ENCODE data around the gene CFAP54.
A peak's percentile ranks its signal among the peaks of the same experiment; 100 is the strongest.

CFAP54 gene

GRCh38 chr12:96889273-96889933 is 400.0 kb downstream of the CFAP54 start:
- DNase-seq (ENCODE audit: low read depth in 2 of 2) = no peak

DNA sequence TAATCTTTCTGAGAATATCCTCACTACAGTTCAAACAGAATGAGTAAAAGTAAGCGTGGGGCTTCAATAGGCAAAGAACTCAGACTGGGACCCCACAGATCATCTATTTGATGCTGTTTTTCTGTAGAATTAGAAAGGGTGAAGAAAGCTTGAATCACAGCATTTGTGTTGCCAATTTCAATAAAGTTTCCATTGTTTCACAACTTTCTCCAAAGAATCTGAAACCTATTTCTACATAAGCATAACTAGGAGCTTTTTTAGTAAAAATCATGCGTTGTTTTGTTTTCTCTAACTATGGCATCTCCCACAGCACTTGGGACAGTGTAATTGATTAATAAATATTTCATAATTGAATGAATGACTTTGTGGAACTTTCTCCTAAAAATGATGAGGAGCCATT is 401.0 kb downstream of the CFAP54 start:
- no peak for DNase-seq (ENCODE audit: low read depth in 2 of 2)

DNA sequence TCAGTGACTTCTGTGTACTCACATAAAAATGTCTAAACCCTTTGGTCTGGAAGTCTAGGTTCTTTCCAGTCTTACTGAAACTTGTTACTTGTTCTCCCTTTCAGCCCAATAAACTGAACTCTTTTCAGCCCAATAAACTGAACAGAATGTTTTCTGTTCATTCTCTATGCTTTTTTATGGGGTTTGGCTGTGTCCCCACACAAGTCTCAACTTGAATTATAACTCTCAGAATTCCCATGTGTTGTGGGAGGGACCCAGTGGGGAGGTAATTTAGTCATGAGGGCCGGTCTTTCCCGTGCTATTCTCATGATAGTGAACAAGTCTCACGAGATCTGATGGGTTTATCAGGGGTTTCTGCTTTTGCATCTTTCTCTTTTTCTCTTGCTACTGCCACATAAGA is 402.7 kb downstream of the CFAP54 start:
- no peak for DNase-seq (ENCODE audit: low read depth in 2 of 2)

DNA sequence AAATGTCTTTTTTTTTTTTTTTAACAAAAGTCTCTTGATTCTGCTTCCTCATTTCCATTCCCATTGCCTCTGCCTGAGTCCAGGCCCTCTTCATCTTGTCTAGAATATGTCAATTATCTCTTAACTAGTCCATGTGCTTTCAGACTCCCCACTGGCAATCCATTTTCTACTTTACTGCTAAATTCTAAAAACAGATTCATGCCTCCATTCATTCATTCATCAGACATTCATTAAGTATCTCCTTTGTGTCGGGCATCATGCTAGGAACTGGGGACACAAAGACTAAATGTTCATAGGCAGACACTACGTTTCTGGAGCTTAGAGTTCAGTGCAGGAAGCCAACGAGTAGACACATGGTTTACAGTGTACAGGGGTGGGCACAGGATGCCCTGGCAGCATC is 408.0 kb downstream of the CFAP54 start:
- no peak for DNase-seq (ENCODE audit: low read depth in 2 of 2)

DNA sequence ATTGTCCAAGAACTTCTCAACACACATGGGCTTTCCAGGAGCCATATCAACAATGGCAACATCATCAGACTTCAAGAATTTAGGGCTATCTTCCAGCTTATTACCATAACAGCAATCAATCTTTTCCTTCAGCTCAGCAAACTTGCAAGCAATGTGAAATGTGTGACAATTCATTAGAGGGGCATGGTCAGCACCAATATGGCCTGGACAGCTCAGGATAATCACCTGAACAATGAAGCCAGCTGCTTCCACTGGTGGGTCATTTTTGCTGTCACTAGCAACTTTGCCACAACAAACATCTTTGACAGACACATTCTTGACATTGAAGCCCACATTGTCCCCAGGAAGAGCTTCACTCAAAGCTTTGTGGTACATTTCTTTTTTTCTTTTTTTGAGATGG is 411.8 kb downstream of the CFAP54 start:
- no peak for DNase-seq (ENCODE audit: low read depth in 2 of 2)

- DNase-seq (ENCODE audit: low read depth in 2 of 2) = no peak
These were observed 412.7 kb downstream of the CFAP54 start for GRCh38 chr12:96902076-96902475.

DNA sequence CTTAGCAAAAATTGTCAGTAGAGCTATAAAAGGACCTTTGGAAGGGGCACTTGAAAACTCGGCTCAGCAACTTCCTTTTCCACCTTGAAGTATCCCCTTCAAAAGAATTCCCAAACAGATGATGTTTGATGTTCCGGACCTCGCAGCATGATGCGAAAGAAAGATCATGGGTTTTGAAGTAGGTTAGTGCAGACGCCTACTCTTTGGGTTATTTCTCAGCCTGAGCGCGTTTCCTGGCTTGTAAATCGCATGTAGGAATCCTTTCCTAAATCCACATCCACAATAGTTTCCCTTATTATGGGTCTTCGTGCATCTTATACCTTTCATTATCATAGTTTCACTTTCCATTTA is 417.1 kb downstream of the CFAP54 start:
- no peak for DNase-seq (ENCODE audit: low read depth in 2 of 2)

DNA sequence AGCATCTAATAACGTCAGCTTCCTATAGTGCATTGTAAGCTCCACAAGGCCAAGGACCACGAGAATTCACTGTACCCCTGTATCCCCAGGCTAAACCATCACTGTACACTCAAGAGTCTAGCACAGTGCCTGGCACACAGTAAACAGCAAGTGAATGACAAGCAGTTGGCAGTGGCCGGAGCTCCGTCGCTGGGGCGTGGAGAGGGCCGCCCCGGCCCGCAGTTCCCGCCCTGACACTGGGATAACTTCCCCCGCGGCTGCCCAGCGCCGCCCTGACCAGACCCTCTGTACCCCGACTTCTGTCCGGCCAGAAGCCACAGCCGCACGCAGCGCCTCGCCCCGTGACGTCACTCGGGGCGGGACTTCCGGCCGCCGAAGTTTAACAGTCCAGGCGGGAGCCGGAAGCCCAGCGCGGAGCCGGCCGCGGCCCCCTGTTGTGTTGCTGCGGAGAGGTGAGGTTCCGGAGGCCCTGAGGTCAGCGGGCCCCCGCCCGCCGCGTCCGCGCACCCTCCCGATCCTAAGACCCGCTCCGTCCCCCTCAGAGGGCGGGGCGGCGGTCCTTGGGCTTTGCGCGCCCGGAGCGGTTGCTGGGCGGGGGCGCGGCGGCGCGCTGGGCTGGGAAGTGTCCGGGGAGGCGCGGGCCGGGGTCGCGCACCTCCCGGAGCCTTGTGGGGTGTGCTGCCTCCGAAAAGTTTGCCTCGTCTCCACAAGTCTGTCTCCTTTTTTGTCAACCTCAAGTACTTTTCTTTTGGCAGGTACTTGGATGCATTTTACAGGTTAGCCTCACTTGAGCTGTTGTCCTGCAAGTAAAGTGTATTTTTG is 417.7 kb downstream of the CFAP54 start, which contains the start of gene NEDD1:
TSS of gene NEDD1 (plus strand) at position 409 of the 822 bp plus-strand sequence. CDS start 2,503 bp downstream, outside the sequence.
- peak; percentile 60 to 70 for DNase-seq (ENCODE audit: low read depth in 2 of 2)

GRCh38 chr12:96907671-96908422 is 418.5 kb downstream of the CFAP54 start:
- no peak for DNase-seq (ENCODE audit: low read depth in 2 of 2)

DNA sequence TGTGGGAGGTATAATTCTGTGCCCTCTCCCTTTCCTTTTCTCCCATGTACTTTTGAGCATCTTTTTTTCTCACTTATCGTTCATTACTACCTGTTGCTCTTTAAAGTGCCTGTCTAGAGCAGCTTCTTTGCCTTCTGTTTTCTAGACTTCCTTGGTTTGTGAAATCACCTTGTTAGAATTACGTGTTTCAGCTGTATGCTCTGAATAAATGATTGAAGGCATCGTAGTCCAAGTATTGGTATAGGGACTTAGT is 419.0 kb downstream of the CFAP54 start:
- no peak for DNase-seq (ENCODE audit: low read depth in 2 of 2)

DNA sequence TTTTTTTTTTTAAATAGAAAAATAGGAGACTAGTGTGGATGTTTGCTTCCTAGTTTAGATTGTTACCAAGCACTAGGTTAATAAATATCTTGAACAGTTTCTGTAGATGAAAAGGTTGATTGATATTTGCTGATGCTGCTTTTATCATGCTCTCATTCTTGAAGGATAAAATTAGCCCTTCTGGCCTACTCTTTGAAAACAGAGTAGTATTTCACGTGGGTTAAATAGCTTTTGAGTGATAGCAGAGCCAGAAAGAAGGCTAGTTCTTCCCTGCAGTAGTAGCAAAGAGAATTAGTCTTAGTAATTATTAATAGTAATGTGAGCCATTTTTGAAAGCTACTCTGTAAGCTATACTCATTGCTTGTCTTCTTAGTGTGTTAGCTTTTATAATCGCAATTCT is 422.9 kb downstream of the CFAP54 start:
- DNase-seq (ENCODE audit: low read depth in 2 of 2) = no peak

DNA sequence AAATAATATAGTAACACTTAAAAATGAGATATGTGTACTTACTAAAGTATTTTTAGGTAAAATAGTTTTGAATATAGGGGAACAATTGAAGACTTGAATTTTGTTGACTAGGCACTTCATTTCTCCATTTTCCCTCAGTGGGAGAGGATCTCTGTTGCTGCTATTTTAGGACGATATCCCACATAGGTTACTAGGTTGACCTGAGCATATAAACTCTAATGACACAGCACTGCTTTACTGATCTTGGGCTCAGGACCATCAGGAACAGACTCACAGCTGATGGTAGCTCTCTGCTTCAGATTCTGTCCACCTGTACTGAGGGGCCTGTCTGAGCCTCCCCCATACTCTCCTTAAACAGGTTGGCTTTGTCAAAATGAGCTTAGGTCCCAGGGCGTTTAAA is 423.6 kb downstream of the CFAP54 start:
- DNase-seq (ENCODE audit: low read depth in 2 of 2) = no peak

- no peak for DNase-seq (ENCODE audit: low read depth in 2 of 2)
These were observed 430.3 kb downstream of the CFAP54 start for GRCh38 chr12:96919510-96920210.

All from stimulated activated CD4-positive, alpha-beta T cell treated with anti-CD3 and anti-CD28 coated beads, Interleukin-15, amount 100 ng/mL, for 48 hours (primary cell).